ENCODE measurements around the gene CPNE9. TPM values are rescaled to one million over a fixed set of nuclear protein-coding genes. Genes with fewer than 3 reads are reported as not detected.

CPNE9 gene
- total RNA-seq, 1 donor from 2014 or later = 0.16 TPM

- TF ChIP-seq, protein P1, sequence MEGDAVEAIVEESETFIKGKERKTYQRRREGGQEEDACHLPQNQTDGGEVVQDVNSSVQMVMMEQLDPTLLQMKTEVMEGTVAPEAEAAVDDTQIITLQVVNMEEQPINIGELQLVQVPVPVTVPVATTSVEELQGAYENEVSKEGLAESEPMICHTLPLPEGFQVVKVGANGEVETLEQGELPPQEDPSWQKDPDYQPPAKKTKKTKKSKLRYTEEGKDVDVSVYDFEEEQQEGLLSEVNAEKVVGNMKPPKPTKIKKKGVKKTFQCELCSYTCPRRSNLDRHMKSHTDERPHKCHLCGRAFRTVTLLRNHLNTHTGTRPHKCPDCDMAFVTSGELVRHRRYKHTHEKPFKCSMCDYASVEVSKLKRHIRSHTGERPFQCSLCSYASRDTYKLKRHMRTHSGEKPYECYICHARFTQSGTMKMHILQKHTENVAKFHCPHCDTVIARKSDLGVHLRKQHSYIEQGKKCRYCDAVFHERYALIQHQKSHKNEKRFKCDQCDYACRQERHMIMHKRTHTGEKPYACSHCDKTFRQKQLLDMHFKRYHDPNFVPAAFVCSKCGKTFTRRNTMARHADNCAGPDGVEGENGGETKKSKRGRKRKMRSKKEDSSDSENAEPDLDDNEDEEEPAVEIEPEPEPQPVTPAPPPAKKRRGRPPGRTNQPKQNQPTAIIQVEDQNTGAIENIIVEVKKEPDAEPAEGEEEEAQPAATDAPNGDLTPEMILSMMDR (IDR thresholded peaks at IDR 0.05; ENCODE audit: borderline replicate concordance) = no peak
- Histone ChIP-seq H3K27ac (replicated peaks) (no peak overlapping the region), H3K9me3 (replicated peaks) (no peaks in the 10 kb centered on the region), H3K36me3 (peaks cover 100% of the 10 kb centered on the region), H3K27me3 (ENCODE audit: low read depth) (no peaks in the 10 kb centered on the region), H3K4me1 (peaks cover 12% of the 10 kb centered on the region), H3K4me3 (no peak overlapping the region)
- DNase-seq = no peak
- intact Hi-C loops (cut with micrococcal nuclease) = no loop called here
These were observed 16.1 kb upstream of the CPNE9 start for GRCh38 chr3:9687514-9687913.

DNA sequence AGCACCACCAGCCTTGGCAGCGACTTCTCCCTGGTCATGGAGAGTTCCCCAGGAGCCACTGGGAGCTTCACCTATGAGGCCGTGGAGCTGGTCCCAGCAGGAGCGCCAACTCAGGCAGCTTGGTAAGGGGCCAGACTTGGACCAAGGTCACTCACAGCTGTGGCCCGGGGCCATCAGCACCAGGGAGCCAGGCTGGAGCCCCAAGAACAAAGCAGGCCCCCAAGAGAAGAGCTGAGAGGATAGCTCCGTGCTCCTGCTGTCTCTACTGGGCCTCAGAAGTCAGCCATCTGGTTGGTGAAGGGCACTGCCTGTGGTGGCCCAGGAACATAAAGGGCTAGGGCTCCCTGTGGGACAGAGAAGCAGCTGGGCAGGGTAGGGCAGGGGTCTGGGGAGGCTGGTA, 14.7 kb upstream of the CPNE9 start:
- no peak for DNase-seq
- no peak overlapping the region for H3K4me3 ChIP-seq
- H3K9me3 ChIP-seq (replicated peaks) = no peaks in the 10 kb centered on the region
- H3K36me3 ChIP-seq = peaks cover 100% of the 10 kb centered on the region
- intact Hi-C loops (cut with micrococcal nuclease) = no loop called here
- no peak overlapping the region for H3K27ac ChIP-seq (replicated peaks)
- no peaks in the 10 kb centered on the region for H3K27me3 ChIP-seq (ENCODE audit: low read depth)
- H3K4me1 ChIP-seq = peaks cover 12% of the 10 kb centered on the region
- TF ChIP-seq, protein P1 (IDR thresholded peaks at IDR 0.05; ENCODE audit: borderline replicate concordance) = no peak

DNA sequence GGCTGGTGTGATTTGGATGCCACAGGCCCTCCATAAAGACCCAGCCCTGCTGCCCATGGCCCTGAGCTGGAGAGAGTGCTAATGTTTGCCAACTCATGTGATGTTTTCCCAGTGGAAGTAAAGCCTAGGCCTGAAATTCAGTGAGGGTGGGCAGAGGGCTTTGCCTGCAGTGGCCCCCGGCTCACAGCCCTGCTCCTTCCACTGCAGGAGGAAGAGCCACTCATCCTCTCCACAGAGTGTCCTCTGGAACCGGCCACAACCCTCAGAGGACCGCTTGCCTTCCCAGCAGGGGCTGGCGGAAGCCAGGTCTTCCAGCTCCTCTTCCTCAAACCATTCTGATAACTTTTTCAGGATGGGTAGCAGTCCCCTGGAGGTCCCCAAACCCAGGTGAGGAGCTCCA, 13.9 kb upstream of the CPNE9 start:
- no peak overlapping the region for H3K4me3 ChIP-seq
- intact Hi-C loops (cut with micrococcal nuclease) = no loop called here
- peaks cover 100% of the 10 kb centered on the region for H3K36me3 ChIP-seq
- TF ChIP-seq, protein P1 (IDR thresholded peaks at IDR 0.05; ENCODE audit: borderline replicate concordance) = no peak
- H3K27ac ChIP-seq (replicated peaks) = peak overlapping the region; percentile 36
- peaks cover 12% of the 10 kb centered on the region for H3K4me1 ChIP-seq
- H3K9me3 ChIP-seq (replicated peaks) = no peaks in the 10 kb centered on the region
- no peaks in the 10 kb centered on the region for H3K27me3 ChIP-seq (ENCODE audit: low read depth)
- no peak for DNase-seq

DNA sequence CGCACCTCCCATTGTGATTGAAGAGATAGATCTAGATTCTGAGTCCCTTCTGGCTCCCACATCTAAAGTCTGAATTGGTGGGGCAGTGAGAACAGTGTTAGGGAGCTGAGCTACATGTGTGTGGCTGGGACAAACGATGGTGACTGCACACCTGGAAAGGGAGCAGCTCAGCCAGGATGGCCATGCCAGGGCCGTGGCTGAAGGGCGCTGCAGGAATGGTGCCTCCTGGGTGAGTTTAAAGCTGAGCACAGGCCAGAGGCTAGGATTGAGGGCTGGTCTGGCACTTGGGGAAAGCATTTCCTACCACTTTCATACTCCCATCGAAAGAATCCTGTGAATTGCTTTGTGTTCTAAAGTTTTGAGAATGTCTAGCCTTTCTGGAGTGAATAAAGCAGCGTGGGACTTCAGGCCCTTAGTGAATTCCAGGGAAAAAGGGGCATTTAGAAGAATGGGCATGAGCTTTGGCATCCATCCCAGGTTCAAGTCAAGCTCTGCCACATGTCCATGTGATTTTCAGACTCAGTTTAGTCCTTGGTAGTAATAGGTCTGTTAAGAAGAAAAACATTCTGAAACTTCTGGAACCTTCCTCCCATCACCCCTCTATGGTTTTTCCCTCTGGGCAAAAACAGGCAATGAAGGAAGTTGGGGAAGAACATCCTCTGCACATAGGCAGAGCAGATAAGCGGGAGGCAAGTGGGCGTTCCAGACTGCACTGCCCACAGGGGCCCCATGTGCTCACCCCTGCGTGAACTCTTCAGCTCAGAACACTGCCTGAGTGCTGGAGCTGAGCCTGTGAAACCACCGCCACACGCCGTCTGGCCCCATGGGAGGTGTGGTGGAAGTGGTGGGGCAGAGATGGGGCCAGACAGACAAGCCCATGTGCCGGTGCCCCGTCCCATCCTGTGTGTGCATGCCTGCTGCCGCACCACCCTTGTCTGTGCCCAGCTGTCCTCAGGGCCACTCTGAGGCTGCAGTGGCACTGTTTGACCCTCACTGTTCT, 12.9 kb upstream of the CPNE9 start:
- no peaks in the 10 kb centered on the region for H3K9me3 ChIP-seq (replicated peaks)
- peaks cover 96% of the 10 kb centered on the region for H3K36me3 ChIP-seq
- no peaks in the 10 kb centered on the region for H3K27me3 ChIP-seq (ENCODE audit: low read depth)
- TF ChIP-seq, protein P1 (IDR thresholded peaks at IDR 0.05; ENCODE audit: borderline replicate concordance) = no peak
- intact Hi-C loops (cut with micrococcal nuclease) = no loop called here
- H3K4me3 ChIP-seq = no peak overlapping the region
- H3K27ac ChIP-seq (replicated peaks) = peak overlapping the region; percentile 36
- H3K4me1 ChIP-seq = peaks cover 17% of the 10 kb centered on the region
- DNase-seq = no peak

DNA sequence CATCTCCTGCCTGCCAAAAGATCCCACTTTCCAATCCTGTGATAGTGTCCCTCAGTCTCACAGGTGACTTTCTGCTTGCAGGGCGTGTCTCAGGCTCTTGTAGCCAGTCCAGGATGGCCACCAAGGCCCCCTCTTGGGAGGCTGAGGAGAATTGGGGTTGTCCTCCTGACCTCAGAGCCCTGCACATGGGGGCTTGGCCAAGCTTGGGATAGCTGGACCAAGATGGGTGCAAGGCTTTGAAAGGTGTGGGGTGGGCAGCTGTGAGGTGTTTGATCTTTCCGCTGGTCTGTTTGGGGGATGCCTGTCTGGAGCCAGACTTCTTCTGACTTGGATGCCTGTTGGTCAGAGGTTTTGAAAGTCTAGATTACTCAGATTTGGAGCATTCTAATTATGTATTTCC, 12.0 kb upstream of the CPNE9 start:
- Histone ChIP-seq H3K27ac (replicated peaks) (peak overlapping the region; percentile 36), H3K4me1 (peaks cover 25% of the 10 kb centered on the region), H3K36me3 (peaks cover 87% of the 10 kb centered on the region), H3K4me3 (no peak overlapping the region), H3K9me3 (replicated peaks) (no peaks in the 10 kb centered on the region), H3K27me3 (ENCODE audit: low read depth) (no peaks in the 10 kb centered on the region)
- intact Hi-C loops (cut with micrococcal nuclease) = no loop called here
- no peak for DNase-seq
- TF ChIP-seq, protein P1 (IDR thresholded peaks at IDR 0.05; ENCODE audit: borderline replicate concordance) = no peak

Measured in left ventricle myocardium inferior (tissue), 1 donor.